HTERT RPE-1 (cell line): Measurements from ENCODE around the gene HIPK2.
"Not testable (repeated sequence)": the region's sequence is repeated elsewhere in the genome, so short reads cannot be mapped to it uniquely, and the experiment has no call there.

Experiments used
- in situ Hi-C: fragments of 300-500 bp; cut with MboI; formaldehyde crosslinking; loops from 4 replicates; pipeline ENCODE4 v1.14.3; 2020; ENCODE audit warnings: low sequenced_read_pairs

Gene HIPK2

DNA sequence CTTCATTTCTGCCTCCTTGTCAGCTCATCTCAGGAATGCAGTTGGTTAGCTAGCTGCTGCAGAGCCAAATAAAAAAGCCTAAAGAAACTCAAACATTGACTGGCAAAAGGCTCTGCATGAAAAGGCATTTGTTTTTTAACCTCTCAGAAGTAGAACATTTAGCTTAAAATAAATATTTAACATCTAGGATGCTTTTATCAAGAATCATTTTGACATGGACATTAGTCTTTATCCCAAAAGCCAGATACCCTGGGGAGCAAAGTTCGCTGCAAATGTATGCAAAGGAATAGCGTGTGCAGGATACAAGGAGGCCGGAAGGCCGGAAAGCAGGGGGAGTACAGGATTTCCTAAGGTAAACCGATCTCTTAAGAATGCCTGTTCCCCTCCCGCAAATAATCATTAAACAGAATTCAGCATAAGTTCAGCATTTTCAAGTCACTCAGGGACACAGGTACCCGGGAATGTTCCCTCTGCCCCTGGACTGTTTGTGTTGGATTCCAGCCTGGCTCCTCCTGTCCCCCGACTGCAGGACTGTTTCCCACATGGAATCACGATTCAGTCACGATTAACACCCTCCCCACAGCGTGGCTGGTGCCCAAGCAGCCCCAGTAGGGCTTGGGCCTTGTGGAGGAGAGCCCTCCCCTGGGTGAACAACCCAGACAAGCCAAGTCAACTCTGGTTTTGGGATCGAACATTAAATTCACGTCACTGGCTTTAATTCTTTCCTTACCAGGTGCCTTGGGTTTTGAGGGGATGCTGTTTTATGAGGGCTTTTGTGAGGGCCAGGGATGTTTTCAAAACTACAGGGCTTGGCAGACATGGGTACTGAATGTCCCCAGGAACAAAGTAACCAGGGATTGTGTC lies 97.8 kb downstream of the HIPK2 start:
- in situ Hi-C loops = no loop called here

GRCh38 chr7:139676390-139676789 lies 101.4 kb downstream of the HIPK2 start:
- in situ Hi-C loops = no loop called here

GRCh38 chr7:139675127-139676125 lies 102.4 kb downstream of the HIPK2 start:
- in situ Hi-C loops = no loop called here

DNA sequence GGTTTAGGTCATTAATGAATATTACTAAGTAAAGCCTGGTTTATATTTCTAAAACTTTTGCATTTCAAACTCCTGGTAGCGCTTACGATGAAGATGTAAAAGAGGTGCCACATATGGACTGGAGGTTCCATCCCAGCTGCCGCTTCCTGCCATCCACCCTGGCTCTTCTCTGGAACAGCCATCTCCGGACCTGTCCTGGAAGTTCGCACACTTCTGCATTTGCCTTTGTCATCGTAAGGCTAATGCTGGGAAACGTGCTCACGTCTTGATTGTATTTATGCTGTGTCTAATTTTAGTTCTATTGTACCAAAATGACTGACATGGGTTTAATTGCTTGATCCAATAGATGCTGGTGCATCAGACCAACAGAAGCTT lies 103.1 kb downstream of the HIPK2 start:
- in situ Hi-C loops = no loop called here

GRCh38 chr7:139674341-139674740 lies 103.5 kb downstream of the HIPK2 start:
- in situ Hi-C loops = no loop called here

DNA sequence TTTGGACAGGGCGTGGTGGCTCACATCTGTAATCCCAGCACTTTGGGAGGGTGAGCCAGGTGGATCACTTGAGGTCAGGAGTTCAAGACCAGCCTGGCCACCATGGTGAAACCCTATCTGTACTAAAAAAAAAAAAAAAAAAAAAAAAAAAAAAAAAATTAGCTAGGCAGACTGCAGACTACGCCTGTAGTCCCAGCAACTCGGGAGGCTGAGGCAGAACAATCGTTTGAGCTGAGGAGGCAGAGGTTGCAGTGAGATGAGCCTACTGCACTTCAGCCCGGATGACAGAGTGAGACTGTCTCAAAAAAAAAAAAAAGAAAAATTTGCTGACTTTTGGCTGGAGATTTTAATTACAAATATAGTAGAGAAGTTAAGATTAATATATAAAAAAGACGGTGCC lies 104.0 kb downstream of the HIPK2 start:
- in situ Hi-C loops = no loop called here

GRCh38 chr7:139673230-139673629 lies 104.6 kb downstream of the HIPK2 start:
- in situ Hi-C loops = no loop called here

GRCh38 chr7:139671967-139672366 lies 105.8 kb downstream of the HIPK2 start:
- in situ Hi-C loops = no loop called here

GRCh38 chr7:139670662-139671061 lies 107.1 kb downstream of the HIPK2 start:
- in situ Hi-C loops = not testable (repeated sequence)

DNA sequence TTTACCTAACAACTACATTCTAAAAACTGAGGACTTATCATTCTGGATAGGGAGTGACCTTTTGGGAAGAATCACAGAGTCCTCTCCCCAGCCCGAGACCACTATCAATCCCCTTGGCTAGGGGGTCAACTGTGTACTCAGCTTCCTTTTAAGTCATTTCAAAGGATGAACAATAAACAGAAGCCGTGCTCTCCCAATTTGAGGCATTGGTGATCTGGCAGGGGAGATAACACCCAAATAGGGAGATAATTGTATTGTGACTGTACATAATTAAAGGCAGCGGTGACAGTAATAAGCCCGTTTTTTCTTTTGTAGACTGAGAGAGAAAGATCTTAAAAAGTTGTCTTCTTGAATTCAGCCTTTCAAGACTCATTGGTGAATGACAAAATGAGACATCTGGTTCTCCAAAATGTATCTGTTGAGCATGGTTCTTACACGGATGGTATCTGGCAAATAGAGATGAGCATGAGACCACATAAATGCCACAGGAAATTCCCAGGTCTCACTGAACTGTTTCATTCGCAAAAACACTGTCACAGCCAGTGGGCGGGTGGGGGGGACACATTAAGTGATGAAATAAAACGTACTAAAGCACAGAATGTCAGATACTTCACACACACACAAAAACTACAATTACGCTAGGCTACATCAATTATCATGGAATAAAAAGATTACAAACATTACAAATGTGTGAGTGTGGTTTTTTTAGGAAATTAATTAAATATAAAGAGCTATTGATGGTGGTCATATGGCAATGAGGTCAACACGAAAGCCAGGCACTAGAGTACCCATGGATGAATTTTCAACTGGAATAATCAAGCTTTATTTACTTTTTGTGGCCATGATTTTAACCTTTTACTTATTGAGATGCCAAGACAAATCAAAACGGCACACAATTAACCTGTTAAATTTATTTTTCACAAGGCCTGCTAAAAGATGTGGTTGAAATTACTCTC lies 108.4 kb downstream of the HIPK2 start:
- in situ Hi-C loops = no loop called here

DNA sequence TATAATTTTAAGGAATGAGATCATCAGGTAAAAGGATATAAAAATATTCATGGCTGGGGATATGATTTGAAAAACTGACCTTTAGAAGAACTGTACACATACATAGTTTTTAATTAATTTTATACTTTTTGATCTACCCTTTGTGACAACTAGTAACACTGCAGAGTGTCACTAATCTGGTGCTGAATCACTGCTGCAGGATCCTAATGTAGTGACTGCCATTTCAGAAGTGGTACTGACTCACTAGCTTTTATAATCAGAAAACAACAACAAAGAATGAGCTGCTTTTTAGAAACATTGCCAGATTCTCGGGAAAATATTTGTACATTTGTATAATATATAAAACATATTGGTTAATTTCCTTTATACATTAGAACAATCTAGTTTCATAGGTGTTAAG lies 110.4 kb downstream of the HIPK2 start:
- in situ Hi-C loops = no loop called here

DNA sequence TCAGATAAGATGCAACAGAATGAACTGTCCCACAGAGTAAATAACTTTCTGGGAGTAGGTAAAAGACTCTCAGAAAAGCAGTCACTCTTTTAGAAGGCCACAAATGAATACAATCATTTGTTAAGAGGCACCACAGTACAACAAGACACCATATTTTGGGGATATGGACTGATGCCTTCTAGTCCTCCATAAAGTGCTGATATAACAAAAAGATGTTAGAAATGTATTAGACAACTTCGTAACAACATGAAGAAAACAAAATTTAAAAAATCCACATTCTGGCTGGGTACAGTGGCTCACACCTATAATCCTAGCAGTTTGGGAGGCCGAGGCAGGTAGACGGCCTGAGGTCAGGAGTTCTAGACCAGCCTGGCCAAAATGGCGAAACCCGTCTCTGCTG lies 111.3 kb downstream of the HIPK2 start:
- in situ Hi-C loops = no loop called here

- in situ Hi-C loops = no loop called here
These were observed 113.4 kb downstream of the HIPK2 start for GRCh38 chr7:139664434-139664833.

DNA sequence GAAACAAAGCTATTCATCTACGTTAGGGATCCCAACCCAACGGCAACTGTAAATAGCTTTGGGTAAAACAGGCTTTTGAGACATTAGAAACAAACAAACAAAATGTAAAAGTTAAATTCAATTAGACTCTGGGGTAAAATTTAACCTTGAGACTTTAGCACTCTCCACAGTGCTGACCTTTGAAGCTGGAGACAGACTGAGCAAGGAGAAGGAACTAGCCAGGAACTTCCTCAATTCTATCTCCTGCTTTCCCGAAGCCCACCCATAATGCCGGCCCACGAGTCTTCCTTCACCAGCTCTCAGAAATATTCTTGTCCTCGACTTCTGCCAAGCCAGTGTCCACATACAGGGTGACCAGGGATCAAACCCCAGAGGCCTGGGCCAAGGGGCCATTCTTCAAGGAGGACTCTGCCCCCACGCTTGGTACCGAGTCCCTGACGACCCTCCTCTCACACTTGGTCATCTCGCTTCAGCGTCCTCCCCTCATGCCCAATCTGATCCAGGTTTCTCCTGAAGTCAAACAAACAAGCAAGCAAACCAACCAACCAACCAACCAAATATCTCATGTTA lies 114.1 kb downstream of the HIPK2 start:
- in situ Hi-C loops = no loop called here

DNA sequence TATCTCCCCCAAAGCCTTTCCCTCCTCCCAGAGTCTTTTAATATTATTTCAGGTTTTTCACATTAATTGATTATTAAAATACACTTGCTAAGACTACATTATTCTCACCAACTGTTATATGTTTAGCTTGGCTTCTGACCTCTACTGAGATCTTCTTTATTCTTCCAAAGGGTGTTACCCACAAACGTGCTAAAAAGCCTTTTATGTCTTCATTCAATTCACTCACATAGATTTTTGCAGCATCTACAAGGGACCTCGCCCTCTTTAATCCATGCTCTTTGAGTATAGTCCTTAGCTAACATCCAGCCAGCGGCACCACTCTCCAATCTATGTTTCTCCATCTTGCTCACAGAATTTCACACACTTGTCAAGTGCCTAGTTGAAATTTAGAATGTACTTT lies 115.9 kb downstream of the HIPK2 start:
- in situ Hi-C loops = no loop called here

GRCh38 chr7:139661043-139661440 lies 116.8 kb downstream of the HIPK2 start:
- in situ Hi-C loops = no loop called here

DNA sequence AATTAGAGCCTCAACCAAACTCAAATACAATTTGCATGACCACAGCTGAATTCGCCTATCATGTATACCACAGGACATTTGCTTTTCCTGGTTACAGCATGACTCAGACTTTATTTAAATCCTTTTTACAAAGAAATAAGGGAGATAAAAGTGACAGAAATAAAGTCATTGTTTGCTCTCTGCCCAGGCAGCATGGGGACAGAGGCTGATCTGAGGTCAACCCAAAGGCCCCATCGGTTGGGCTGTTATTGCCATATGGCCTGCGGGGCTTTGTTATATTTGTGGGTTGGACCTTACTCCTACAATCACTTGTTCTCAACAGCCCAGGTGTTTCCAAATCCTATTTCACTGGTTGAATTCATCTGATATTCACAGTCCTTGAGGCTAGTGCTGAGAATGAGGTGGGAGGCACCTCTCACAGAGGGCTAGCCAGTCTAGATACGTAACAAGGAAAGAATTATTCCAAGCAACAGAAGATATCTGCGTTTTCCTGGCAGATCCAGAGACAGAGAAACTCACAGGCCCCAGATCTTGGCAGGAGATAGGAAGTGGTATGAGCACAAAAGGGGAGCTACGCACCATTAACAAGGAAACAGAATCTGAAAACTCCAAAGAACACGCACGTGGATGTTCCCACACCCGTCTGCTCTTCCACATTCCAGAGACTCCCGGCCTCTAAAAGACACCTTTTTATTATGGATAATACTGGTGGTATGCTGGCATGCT lies 117.3 kb downstream of the HIPK2 start:
- in situ Hi-C loops = no loop called here

DNA sequence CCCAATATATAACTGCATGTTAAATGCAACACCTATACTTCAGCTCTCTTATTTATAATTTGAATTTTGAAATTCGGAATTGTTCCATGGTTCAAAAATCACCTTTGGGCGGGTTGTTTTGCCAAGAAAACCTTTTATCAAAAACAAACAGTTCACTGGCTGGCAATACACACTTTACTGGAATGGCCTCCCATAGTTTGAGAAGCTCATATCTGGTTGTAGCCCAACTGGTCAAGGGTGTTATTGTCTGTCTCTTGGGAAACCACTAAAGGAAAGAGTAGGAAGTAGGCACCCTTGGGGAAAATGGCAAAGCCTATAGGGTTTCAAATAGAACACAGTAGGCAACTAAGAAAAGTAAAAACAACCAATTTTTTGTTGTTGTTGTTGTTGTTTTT lies 117.9 kb downstream of the HIPK2 start:
- in situ Hi-C loops = no loop called here

GRCh38 chr7:139658908-139659675 lies 118.7 kb downstream of the HIPK2 start:
- in situ Hi-C loops = no loop called here
